HG03139 (cell line): Measurements from ENCODE around the gene SPON1.

ENCODE experiments used
- ATAC-seq: cut with Tn5 transposase; IDR thresholded peaks from one replicate; pipeline ENCODE4 v1.9.1; 2021; ENCODE audit not compliant: unreplicated experiment

Gene SPON1

DNA sequence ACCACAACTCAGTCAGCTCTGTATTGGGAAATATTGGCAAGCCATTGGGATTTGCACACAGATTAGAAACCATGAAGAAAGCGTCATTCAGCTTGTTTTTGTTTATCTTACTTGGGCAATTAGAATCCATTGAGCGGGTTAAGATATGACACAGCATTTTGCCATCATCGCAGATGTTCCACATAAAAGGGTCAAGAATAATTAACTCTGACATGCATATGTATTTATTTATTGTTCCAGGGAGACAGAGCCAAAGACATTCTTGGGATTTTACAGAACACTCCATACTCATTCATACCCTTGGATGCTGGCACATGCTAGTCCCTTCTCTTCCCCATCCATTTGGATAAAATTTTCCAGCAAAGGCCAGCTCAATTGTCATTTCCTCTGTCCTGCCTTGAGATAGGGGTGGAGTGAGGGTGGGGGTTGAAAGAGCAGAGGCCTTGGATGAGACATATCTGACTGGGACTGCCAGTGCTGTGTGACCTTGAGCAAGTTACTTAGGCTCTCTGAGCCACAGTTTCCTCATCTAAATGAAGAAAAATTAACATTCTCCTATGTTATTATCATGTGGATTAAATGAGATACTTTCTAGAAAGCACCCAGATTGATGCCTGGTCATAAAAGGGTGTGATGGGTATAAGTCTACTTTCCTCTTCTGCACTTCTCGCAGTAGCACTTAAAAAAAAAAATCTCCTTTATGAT is 216.7 kb downstream of the SPON1 start:
- no peak for ATAC-seq

DNA sequence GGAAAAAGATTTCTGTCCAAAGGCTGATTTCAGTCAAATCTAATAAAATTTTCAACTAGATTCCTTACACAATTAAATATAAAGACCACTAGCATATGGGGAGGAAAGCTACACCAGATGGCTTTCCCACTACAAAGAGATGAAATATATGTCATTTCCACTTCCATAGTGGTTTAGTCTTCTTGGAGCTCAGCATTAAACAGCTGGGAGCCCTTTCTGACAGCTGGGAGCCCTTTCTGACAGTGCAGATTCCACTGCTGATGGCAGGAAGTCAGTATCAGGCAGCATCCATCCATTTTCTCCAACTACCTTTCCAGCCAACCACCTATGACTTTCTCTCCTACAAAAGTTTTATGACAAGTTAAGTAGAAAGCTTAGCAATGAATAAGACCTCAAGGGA is 218.6 kb downstream of the SPON1 start:
- ATAC-seq: no peak

DNA sequence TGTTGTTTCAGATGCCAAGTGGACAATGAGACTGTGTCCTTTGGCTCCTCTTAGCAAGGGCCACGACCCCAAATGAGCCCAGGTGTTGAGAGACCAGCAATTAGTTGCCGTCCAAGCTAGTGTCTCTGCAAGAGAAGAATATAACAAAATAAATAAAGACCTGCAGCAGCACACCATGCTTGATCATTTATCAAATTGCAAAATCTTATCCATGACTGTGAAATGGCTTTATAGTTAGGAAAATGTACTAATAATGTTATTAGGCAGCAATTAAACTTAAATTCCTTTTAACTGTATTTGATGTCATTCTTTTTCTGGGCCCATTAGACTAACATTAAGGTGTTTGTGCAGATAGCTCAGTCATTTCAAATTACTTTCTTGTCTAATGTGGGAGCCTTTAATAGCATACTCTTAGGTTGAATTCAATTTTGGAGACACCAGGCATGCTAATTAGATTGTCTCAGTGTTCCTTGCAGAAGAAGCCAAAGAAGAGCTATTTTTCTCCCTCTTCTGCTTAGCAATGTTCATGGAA is 220.4 kb downstream of the SPON1 start:
- no peak for ATAC-seq

DNA sequence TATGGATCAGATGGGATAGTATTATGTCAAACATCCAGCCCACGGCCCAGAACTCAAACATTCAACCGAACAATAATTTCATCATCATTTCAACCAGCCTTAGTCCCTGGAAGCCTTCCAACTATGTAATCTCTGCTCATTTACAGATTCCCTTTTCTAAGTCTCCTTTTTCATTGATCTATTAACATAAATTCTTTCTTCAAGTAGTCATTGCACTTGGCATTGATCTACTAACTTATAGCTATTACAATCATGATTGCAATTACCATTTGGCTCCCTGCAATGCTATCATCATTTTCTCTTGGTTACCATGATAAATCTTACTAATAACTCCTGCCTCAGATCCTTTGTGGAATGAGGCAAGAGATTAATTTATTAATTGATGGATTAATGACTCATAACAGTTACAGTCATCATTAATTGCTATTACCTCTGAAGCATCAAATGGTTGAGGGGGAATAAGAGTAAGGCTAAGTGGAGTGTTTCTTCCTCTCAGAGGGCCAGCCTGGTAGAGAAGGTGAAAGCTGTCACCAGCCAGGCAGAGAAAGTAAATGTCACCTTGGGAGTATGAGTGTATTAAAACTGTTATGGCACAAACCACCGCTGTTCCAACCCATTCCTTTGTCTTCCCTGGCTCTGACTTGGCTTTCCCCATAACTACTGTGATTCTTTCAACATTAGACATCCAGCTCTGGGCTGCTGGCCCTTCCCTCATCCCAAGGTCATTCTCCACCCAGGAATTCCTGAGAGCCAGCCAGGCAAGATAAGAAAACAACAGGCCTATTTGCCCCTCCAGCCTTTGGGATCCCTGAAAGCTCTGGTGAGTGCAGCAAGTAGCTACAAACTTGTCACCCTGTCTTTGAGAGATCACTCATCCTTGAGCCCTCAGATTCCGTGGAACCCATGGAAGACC is 221.8 kb downstream of the SPON1 start:
- ATAC-seq: no peak

DNA sequence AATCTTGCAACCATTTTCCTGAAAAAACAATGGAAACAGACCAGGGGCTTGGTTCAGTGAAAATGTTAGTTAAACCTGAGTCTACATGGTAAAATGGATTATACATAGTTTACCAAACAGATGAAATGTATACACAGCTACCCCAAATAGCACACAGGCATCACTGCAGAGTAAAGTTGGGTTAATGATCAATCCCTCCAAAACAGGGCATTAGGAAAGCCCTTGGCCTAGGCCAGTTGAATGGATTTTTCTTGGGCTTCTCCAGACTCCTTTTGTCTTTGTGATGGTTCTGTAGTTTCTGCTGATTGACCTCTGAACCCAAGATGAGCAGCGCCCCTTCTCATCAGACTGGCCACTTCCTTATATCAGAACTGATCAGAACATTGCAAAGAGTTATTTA is 222.9 kb downstream of the SPON1 start:
- ATAC-seq: no peak

DNA sequence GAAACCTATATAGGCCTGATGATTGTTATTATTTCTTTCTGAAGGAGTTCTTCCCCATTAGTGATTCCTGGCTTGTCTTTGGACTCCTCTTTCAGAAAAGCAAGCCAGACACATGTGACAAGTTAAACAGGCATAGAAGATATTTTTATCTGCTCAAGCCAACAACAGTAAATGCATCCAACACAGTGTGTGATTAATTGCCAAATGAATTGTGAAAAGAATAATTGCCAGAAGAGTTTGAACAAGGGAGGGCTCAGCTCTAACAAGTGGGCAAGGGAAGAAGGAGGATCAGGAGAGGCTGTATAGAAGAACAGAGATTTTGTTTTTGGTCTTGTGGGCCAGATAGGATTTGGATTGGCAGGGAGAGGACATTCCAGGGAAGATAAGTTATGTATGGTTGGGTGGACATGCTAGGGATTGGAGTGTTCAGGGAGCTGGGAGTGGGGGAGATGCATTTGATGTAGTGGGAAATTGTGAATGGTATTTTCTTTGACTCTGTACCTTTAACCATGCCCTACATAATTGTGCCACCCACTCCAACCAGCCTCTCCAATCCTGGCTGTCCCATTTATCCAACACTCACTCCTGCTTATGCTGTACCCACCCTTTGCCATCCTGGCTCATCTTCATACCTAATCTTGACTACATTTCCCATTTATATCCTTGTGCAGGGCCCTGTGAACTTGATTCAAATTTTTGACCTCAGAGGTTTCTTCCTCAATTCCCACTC is 223.7 kb downstream of the SPON1 start:
- ATAC-seq: no peak

DNA sequence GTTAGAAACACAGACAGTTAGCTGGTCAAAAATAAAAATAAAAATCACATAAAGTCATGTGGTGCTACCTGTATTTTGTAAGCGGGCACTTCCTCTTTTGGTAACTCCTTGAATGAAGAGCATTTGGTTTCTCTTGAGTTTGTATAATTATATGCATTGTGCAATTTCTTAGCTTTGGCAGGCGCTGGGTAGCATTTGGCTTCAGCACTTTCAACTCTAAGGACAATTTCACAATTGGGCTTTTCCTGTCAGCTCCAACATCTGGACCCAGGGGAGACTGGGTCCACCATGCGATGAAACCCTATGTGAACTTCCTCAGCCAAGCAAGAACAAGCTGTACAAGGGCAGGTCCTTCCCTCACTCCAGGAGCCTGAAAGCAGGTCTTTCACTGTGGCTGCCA is 227.4 kb downstream of the SPON1 start:
- no peak for ATAC-seq

DNA sequence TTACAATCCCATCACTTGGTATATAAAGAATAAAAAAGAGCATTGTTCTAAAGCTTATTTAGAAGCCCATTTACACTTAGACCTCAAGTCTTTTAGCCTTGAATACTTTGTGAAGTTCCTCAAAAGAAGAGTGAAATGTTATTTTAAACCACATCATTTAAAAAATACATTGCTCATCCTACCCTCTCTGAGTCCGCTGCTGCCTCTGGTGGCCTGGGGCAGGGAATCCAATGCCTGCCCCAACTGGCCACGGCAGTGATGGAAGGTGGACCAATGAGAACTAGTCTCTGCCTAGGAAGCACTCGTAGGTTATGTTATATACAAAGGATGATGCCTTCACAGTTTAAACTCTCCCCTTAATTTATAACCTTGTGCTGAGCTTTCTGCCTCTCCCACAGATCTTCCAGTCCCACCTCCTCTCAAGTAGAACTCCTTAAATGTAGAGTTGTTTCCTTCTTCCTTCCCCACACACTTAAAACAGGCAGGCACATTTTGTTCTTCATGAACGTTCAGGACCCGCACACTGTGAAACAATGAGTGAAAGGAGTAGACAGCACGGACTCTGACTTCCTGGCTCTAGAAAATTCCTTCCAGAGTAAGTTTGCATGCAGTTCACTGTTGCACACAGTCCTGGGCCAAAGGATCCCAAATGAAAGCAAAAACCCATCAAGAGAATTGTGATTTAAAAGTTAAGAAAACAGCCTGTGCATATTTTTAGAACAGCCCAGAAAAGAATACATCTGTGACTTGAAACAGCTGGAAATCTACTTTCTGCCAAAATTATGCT is 228.7 kb downstream of the SPON1 start:
- no peak for ATAC-seq

DNA sequence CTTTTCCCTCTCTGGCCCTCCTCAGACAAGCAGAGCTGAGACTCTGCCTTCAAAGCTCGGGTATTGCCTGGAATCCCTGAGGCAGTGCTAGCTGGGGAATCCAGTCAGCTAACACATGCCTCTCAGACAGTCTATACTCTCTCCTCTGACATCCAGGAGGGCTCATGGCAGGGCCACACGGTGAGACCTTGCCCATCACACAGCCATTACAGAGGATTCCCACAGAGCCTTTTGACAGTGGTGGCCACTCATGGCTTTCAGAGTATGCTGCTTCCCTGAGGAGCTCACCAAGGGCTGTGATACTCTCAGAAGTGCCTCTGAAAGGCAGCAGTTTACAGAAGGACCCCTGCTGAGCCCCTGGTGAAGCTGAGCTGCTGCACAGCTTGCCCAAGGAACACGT is 231.1 kb downstream of the SPON1 start:
- ATAC-seq: no peak

DNA sequence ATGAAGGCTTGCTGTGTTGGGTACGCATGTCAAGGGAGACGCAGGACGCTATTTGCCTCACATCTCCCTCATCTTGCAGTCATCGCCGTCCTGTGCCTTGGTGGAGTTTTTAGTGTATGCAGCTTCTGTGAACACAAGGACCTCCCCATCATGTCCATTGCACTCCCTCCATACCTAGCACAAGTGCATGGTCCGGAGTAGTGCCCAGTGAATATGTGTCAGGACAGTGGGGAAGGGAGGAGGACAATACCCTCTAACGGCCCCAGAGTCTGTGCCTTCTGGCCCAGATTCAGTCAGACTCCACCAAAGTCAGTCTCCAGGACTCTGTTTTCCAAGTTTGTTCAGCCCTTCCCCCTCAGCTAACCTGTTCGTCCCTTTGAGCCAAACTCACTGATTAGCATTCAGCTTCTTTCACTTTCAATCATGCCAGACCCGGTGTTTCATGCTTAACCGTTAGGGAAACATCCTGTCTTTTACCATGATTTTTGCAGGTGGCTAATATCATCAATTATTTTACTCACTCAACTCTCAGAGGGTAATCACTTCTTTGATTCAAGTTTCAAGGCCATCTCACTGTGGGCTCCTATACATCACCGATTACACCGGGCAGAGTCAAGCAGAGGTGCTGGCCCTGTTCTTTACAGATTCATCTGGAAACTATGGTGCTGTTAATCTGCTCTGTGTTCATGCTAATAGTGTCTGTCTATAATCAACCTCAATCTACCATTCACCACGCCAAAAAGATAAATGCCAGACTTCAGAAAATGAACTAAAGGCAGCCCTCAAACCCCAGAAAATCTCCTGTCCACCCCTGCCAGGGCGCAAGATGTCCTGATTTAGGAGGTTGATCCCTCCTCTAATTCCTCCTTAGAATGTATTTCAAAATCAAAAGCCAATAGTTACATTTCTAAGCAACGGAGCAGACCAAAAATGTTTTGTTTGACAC is 240.0 kb downstream of the SPON1 start:
- no peak for ATAC-seq

DNA sequence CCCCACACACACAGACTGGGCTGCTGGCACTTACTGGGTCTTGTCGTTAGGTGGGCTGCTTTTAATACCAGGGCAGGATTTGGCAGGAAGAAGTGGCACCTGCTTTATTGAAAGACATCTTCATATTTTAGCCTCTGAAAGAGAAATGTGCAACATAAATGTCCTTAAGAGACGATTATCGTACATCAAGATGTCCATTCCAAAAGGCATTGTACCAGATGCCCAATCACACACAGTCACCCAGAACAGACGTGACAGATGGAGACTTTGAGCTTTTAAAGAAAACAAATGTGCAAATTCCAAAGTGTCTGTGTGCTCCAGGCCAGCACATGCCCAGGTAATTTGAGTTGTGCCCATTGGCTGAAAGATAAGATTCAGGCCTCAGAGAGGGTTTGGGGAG is 240.8 kb downstream of the SPON1 start:
- no peak for ATAC-seq

DNA sequence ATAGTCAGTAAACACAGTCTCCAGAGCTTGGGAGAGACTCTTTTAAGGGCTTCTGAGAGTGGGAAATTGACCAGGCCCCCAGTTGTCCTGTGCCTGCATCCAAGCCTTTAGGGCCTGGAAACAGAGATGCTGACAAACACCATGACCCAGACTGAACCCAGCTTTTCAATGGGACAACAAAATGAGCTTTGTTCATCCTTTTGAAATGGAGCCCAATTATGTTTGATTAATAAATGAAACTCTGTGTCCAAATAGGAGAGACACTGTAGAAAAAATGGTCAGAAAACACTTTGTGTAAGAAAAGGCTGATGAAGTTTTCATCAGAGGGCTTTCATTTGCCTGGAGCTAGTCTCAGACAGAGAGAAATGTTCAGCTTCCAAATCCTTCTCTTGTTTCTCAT is 250.5 kb downstream of the SPON1 start:
- ATAC-seq: no peak

DNA sequence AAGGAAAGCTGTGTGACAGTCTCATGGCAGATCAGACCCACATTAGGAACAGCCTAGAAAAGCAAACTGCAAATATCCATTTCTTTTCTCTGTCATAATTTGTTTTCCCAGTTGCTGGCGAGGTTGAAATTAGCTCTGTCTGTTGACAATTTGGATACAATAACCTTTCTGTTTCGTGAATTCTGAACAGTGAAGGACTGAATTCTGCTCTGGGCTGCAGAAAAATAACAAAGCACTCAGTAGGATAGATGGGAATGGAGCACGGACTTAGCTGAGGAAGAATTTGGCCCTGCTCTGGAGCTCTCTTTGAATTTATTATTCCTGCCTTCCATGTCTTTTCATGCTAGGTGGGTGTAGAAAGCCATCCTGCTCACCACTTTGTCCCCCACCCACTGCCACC is 256.2 kb downstream of the SPON1 start:
- ATAC-seq: no peak

DNA sequence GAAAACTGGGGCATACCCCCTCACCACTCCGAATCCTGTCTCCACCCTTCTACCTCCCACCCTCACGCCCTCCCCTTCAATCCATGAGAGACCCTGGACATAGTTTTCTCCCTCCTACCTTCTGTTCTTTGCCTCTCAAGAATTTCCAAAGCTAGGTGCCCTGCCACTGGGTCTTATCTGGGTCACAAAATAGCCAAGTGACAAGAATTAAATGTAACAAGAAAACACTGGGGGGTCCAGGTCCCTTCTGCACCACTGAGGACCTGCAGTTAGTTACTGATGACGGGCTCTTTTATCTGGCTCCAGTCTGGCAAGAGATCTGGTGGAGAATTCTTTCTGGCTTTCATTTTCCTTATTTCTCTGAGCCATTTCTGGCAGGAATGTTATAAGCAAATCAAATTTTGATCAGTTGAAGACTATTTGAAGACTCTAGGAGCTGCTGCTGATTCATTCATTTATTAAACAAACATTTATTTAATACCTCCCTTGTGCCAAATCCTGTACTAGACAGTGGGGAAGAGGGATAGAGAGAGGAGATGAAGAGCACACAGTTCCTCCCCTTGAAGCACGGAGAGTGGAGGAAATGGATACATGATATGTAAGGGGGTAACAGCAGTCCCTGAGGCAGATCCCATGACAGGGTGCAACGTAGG is 261.2 kb downstream of the SPON1 start:
- ATAC-seq: no peak

DNA sequence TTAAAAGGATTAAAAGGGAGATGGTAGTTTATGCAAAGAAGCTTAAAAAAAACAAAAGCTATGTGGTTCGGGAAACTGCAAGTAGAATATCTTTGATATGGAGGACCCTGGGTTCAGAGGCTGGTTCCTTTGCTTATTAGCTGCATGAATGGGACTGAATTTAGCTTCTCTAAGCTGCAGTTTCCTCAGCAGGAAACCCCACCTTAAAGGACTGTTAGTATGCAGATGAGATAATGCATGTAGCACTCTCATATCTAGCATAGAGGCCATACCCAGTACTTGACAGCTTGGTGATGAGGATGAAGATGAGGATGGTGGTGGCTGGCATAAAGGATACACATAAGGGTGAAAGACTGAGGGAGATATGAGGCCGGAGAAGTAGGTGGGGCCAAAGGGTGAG is 261.9 kb downstream of the SPON1 start:
- no peak for ATAC-seq

DNA sequence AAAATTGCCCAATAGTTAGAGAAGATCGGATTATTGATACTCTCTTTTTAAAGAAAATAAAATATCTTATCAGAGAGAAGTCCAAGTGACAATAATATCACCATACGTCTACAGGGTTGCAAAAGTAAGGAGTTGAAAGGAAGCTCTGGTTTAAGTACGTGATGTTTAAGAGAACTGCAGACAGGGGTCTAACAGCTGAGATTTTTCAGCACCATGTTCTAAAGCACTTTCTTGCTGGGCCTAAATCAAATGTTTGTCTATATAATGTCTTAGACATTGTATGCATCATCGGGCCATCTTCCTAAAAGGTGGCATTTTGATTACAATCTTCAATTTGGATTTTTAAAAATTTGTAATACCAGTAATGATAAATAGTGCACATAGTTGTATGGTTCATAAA is 263.1 kb downstream of the SPON1 start:
- ATAC-seq: no peak

DNA sequence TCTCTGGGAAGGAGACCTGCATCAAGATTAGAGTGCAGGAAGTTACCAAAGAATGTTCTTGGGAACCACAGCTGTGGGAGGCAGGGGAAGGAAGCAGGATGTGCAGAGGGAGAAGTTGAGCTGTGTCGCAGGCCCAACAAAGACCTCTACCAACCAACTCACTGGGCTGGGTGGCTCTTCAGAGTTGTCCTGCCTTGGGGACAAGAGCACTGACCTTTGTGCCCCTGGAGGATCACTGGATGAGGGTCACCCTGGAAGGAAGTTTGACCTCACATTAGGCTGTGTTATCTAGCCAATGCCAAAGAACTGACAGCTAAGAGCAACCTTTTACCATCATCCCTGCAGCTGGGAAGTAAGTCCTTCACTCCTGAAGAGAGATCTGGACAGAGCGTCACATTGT is 265.8 kb downstream of the SPON1 start:
- ATAC-seq: no peak

DNA sequence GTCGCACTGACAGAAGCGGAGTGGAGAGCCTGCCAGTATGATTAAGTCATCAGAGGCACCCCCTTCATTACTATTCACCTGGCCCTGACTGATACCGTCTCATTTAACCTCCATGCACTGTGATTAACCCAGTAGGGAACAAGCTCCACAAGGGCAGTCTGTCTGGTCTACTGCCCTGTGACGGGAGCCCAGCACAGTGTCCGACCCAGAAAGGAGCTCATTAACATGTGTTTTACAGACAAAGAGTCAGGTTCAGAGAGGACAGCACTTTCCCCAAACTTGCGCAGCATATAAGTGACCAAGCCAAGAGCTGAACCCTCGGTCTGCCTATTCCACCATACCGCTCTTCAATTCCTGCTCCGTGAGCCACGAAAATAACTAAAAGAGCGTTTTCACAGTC is 266.9 kb downstream of the SPON1 start:
- no peak for ATAC-seq

DNA sequence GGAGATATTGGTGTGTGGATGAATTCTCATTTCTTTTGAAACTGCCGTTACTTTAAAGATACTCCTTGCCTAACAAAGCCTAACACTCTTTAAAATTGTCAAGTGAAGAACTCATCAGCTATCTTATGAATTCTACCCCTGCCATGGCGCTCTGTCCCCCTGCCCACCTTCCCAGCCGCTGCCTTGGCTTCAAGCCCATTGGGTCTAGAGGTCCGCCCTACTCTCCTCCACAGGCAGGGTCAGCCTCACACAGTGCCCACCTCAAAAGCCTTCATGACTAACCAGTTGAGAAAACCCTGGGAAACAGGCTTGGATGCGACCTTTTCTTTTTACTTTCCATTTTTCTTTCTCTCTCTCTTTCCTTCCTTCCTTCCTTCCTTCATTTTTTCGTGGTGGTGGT is 267.9 kb downstream of the SPON1 start:
- no peak for ATAC-seq
